MM.1S (cell line): Measurements from ENCODE around the gene GAREM2.

ENCODE experiments used
- DNase-seq: peaks from one replicate; pipeline ENCODE4 v3.0.0-alpha.2; 2015
- H2AFZ ChIP-seq: fragments of 300-600 bp; sonication (generic); 2 replicates; pipeline ENCODE4 v1.6.0; 2016; ENCODE audit warnings: antibody characterized with exemption, low read length
- H3F3A ChIP-seq: fragments of 300-600 bp; sonication (generic); 2 replicates; pipeline ENCODE4 v1.6.1; 2016; ENCODE audit warnings: mild to moderate bottlenecking, antibody characterized with exemption, low read length, moderate library complexity, mixed read lengths; ENCODE audit not compliant: insufficient read depth
- H3K27ac ChIP-seq: fragments of 300-600 bp; sonication (generic); 2 replicates; pipeline ENCODE4 v1.5.1; 2016; ENCODE audit warnings: mild to moderate bottlenecking, low read length
- H3K27me3 ChIP-seq: fragments of 300-600 bp; sonication (generic); replicated peaks from 2 replicates; pipeline ENCODE4 v1.6.0; 2016; ENCODE audit warnings: low read length; ENCODE audit not compliant: insufficient read depth
- H3K36me3 ChIP-seq: fragments of 300-600 bp; sonication (generic); replicated peaks from 2 replicates; pipeline ENCODE4 v1.6.1; 2016; ENCODE audit warnings: mild to moderate bottlenecking, low read length, mixed read lengths; ENCODE audit not compliant: insufficient read depth
- H3K4me1 ChIP-seq: fragments of 300-600 bp; sonication (generic); 2 replicates; pipeline ENCODE4 v1.6.1; 2016; ENCODE audit warnings: low read length, mixed read lengths
- H3K4me2 ChIP-seq: fragments of 300-600 bp; sonication (generic); 2 replicates; pipeline ENCODE4 v1.6.0; 2016; ENCODE audit warnings: low read depth, low read length
- H3K4me3 ChIP-seq: fragments of 300-600 bp; sonication (generic); 2 replicates; pipeline ENCODE4 v1.5.1; 2016; ENCODE audit warnings: low read length, mixed read lengths
- H3K79me2 ChIP-seq: fragments of 300-600 bp; sonication (generic); 2 replicates; pipeline ENCODE4 v1.6.1; 2016; ENCODE audit warnings: mixed run types, low read length, mixed read lengths
- H3K9ac ChIP-seq: fragments of 300-600 bp; sonication (generic); 2 replicates; pipeline ENCODE4 v1.6.1; 2016; ENCODE audit warnings: low read length, mixed read lengths
- H3K9me2 ChIP-seq: fragments of 300-600 bp; sonication (generic); replicated peaks from 2 replicates; pipeline ENCODE4 v1.6.1; 2016; ENCODE audit warnings: mild to moderate bottlenecking, low read length, mixed read lengths; ENCODE audit not compliant: insufficient read depth
- H3K9me3 ChIP-seq: fragments of 300-600 bp; sonication (generic); replicated peaks from 2 replicates; pipeline ENCODE4 v1.6.1; 2016; ENCODE audit warnings: mild to moderate bottlenecking, low read length, mixed read lengths; ENCODE audit not compliant: insufficient read depth
- H4K20me1 ChIP-seq: fragments of 300-600 bp; sonication (generic); 2 replicates; pipeline ENCODE4 v1.6.1; 2016; ENCODE audit warnings: mild to moderate bottlenecking, low read length, moderate library complexity, mixed read lengths; ENCODE audit not compliant: insufficient read depth
- CTCF ChIP-seq: fragments of 300-600 bp; sonication (generic); IDR thresholded peaks from 2 replicates; pipeline ENCODE4 v1.5.1; 2016; ENCODE audit warnings: antibody characterized with exemption, low read length, mixed read lengths
- EZH2 ChIP-seq: fragments of 300-600 bp; sonication (generic); optimal IDR thresholded peaks from 2 replicates; pipeline ENCODE3; 2017; ENCODE audit warnings: low read depth, mild to moderate bottlenecking, antibody characterized with exemption, low read length, mixed read lengths
- EZH2phosphoT487 ChIP-seq: fragments of 300-600 bp; sonication (generic); IDR thresholded peaks from 2 replicates; pipeline ENCODE4 v1.6.1; 2018; ENCODE audit warnings: antibody characterized with exemption, low read length

The GAREM2 gene

GRCh38 chr2:26144953-26145680 is 27.8 kb upstream of the GAREM2 start:
- Histone ChIP-seq H3K27me3 (no peaks in the 10 kb centered on the region), H2AFZ (no peak overlapping the region), H3K27ac (no peak overlapping the region), H3F3A (no peaks in the 10 kb centered on the region), H4K20me1 (no peaks in the 10 kb centered on the region), H3K9me3 (no peaks in the 10 kb centered on the region), H3K79me2 (no peaks in the 10 kb centered on the region), H3K4me3 (no peak overlapping the region), H3K4me2 (no peak overlapping the region), H3K4me1 (no peaks in the 10 kb centered on the region), H3K9me2 (no peaks in the 10 kb centered on the region), H3K9ac (no peak overlapping the region), H3K36me3 (no peaks in the 10 kb centered on the region)
- TF ChIP-seq CTCF, result peak; percentile 71
- TF ChIP-seq EZH2, result no peak
- DNase-seq, result peak; percentile 67

GRCh38 chr2:26148501-26148900 is 24.4 kb upstream of the GAREM2 start:
- no peak overlapping the region for H3K4me3 ChIP-seq
- H2AFZ ChIP-seq, result no peak overlapping the region
- no peak for DNase-seq
- no peaks in the 10 kb centered on the region for H3K79me2 ChIP-seq
- no peak overlapping the region for H3K4me2 ChIP-seq
- no peak for TF ChIP-seq CTCF
- H3K9me2 ChIP-seq, result no peaks in the 10 kb centered on the region
- H3K4me1 ChIP-seq, result no peaks in the 10 kb centered on the region
- H3K27me3 ChIP-seq, result no peaks in the 10 kb centered on the region
- no peak overlapping the region for H3K27ac ChIP-seq
- H4K20me1 ChIP-seq, result no peaks in the 10 kb centered on the region
- H3F3A ChIP-seq, result no peaks in the 10 kb centered on the region
- no peaks in the 10 kb centered on the region for H3K9me3 ChIP-seq
- H3K9ac ChIP-seq, result no peak overlapping the region
- no peaks in the 10 kb centered on the region for H3K36me3 ChIP-seq

GRCh38 chr2:26150243-26150642 is 22.6 kb upstream of the GAREM2 start:
- no peaks in the 10 kb centered on the region for H3K36me3 ChIP-seq
- H2AFZ ChIP-seq, result no peak overlapping the region
- TF ChIP-seq EZH2phosphoT487, result no peak
- TF ChIP-seq EZH2, result no peak
- no peak for TF ChIP-seq CTCF
- no peaks in the 10 kb centered on the region for H3K79me2 ChIP-seq
- H3K27ac ChIP-seq, result no peak overlapping the region
- no peak overlapping the region for H3K4me3 ChIP-seq
- H3K9me3 ChIP-seq, result no peaks in the 10 kb centered on the region
- no peaks in the 10 kb centered on the region for H4K20me1 ChIP-seq
- DNase-seq, result no peak
- no peaks in the 10 kb centered on the region for H3K4me1 ChIP-seq
- no peak overlapping the region for H3K4me2 ChIP-seq
- no peaks in the 10 kb centered on the region for H3K27me3 ChIP-seq
- H3F3A ChIP-seq, result no peaks in the 10 kb centered on the region
- H3K9ac ChIP-seq, result no peak overlapping the region
- no peaks in the 10 kb centered on the region for H3K9me2 ChIP-seq
